Activated naive CD4-positive, alpha-beta T cell treated with anti-CD3 and anti-CD28 coated beads for 36 hours (primary cell): Measurements from ENCODE around the gene SULT2B1. TPM values are rescaled to one million over a fixed set of nuclear protein-coding genes. Genes with fewer than 3 reads are reported as not detected.
"Not testable (repeated sequence)": the region's sequence is repeated elsewhere in the genome, so short reads cannot be mapped to it uniquely, and the experiment has no call there.

Source experiments
- CTCF ChIA-PET: fragments of 350-600 bp; sonication (Branson Sonifier 250); formaldehyde crosslinking; loops from one replicate; lab custom pipeline; 2021; ENCODE audit warnings: antibody characterized with exemption; lab: Charles Lee
- DNase-seq: peaks from one replicate; pipeline ENCODE4 v3.0.0-alpha.2; 2020
- H3K27ac Mint-ChIP-seq: one replicate; pipeline ENCODE4 v1.8.0; 2021; ENCODE audit warnings: mild to moderate bottlenecking, mixed read lengths
- H3K27me3 Mint-ChIP-seq: one replicate; pipeline ENCODE4 v1.8.0; 2021; ENCODE audit warnings: low read depth, mixed read lengths
- H3K36me3 Mint-ChIP-seq: one replicate; pipeline ENCODE4 v1.8.0; 2021; ENCODE audit warnings: low read depth, mixed read lengths
- H3K4me1 Mint-ChIP-seq: one replicate; pipeline ENCODE4 v1.8.0; 2021; ENCODE audit warnings: low read depth, mixed read lengths
- H3K4me3 Mint-ChIP-seq: one replicate; pipeline ENCODE4 v1.8.0; 2021; ENCODE audit warnings: mild to moderate bottlenecking, moderate library complexity, mixed read lengths
- H3K9me3 Mint-ChIP-seq: one replicate; pipeline ENCODE4 v1.8.0; 2021; ENCODE audit warnings: mixed read lengths
- intact Hi-C: fragments of 100-400 bp; cut with micrococcal nuclease; formaldehyde crosslinking; loops from one replicate; pipeline ENCODE4 v1.15.1; 2023
- total RNA-seq, 2 experiments: library from RNA; stranded (reverse); gene quantifications; one replicate each; pipeline ENCODE4 v1.2.3, GENCODE V29; 2021

Gene SULT2B1
- total RNA-seq, 2 experiments from 2014 or later = not detected

DNA sequence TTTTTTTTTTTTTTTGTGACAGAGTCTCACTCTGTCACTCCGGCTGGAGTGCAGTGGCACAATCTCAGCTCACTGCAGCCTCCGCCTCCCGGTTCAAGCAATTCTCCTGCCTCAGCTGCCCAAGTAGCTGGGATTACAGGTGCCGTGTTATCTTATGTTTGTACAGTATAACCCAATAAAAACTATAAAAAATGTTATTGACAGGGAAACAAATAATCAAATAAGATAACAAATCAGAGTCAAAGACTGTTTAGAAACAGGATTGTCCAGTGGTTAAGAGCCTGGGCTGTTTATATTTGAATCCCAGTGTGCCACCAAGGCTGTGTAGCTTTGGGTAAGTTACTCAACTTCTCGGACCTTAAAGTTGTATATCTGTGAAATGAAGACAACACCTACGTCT is 21.2 kb upstream of the SULT2B1 start:
- CTCF ChIA-PET = interaction anchor here (0.6 kb wide), 1 partner anchor 197 kb away, joined by 3 read pairs; no protein-coding TSS in a partner anchor
- Mint-ChIP-seq H3K36me3 (peaks cover 2% of the 10 kb centered on the region), H3K27me3 (no peaks in the 10 kb centered on the region), H3K4me3 (no peak overlapping the region), H3K27ac (no peak overlapping the region), H3K9me3 (peaks cover 20% of the 10 kb centered on the region), H3K4me1 (no peaks in the 10 kb centered on the region)
- DNase-seq = no peak
- intact Hi-C loops = no loop called here

- no peak overlapping the region for H3K4me3 Mint-ChIP-seq
- no peaks in the 10 kb centered on the region for H3K4me1 Mint-ChIP-seq
- CTCF ChIA-PET = no interaction called here
- H3K36me3 Mint-ChIP-seq = peaks cover 2% of the 10 kb centered on the region
- DNase-seq = no peak
- peaks cover 5% of the 10 kb centered on the region for H3K9me3 Mint-ChIP-seq
- H3K27me3 Mint-ChIP-seq = no peaks in the 10 kb centered on the region
- intact Hi-C loops = no loop called here
- no peak overlapping the region for H3K27ac Mint-ChIP-seq
Observed at GRCh38 chr19:48533770-48534169, 18.2 kb upstream of the SULT2B1 start.

DNA sequence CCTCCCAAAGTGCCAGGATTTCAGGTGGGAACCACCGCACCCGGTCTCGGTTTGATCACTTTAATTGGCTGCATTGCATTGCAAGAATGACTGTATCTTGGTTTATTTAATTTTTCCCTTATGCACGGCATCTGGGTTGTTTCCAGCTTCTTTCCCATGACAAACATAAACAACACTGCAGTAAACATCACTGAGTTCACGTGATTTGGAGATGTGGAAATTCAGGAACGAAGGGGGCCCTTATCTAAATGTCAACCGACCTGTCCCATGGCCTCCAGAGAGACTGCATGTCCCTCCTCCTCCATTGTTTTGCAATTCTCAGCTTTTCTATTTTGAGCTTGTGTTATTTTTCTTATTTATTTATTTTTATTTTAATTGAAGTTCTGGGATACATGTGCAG is 14.4 kb upstream of the SULT2B1 start:
- Mint-ChIP-seq H3K4me3 (no peak overlapping the region), H3K27me3 (no peaks in the 10 kb centered on the region), H3K27ac (no peak overlapping the region), H3K4me1 (no peaks in the 10 kb centered on the region), H3K36me3 (no peaks in the 10 kb centered on the region), H3K9me3 (no peaks in the 10 kb centered on the region)
- CTCF ChIA-PET = no interaction called here
- no peak for DNase-seq
- intact Hi-C loops = no loop called here

GRCh38 chr19:48538057-48538456 is 13.9 kb upstream of the SULT2B1 start:
- H3K4me3 Mint-ChIP-seq, CTCF ChIA-PET, H3K27ac Mint-ChIP-seq, H3K9me3 Mint-ChIP-seq, DNase-seq, intact Hi-C loops, H3K36me3 Mint-ChIP-seq, H3K27me3 Mint-ChIP-seq, H3K4me1 Mint-ChIP-seq: not testable (repeated sequence)

DNA sequence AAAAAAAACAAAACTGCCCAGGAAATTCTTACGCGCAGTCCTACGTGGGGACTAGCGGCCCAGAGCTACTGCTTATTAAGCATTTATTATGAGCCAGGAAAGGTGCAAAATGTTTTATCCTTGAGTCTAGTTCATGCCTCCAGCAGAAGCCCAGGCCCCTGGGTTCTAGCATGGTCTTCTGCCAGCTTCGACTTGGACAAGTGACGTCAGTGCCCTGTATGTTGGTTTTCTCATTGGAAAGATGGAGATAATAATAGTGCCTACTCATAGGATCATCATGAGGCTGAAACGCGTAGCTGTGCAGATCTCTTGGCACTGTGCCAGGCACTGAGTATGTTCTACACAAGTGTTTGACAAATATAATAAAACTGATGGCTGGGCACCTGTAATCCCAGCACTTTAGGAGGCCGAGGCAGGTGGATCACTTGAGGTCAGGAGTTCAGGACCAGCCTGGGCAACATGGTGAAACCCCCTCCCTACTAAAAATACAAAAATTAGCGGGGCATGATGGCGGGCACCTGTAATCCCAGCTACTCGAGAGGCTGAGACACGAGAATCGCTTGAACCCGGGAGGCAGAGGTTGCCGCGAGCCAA is 12.4 kb upstream of the SULT2B1 start:
- H3K9me3 Mint-ChIP-seq = no peaks in the 10 kb centered on the region
- H3K4me1 Mint-ChIP-seq = peaks cover 1% of the 10 kb centered on the region
- no peak overlapping the region for H3K4me3 Mint-ChIP-seq
- no peaks in the 10 kb centered on the region for H3K27me3 Mint-ChIP-seq
- no peak for DNase-seq
- no peak overlapping the region for H3K27ac Mint-ChIP-seq
- H3K36me3 Mint-ChIP-seq = no peaks in the 10 kb centered on the region
- intact Hi-C loops = no loop called here
- CTCF ChIA-PET = interaction anchor here (0.6 to 0.9 kb wide), 2 partner anchors 45 to 1271 kb away, joined by 3 read pairs; no protein-coding TSS in a partner anchor

DNA sequence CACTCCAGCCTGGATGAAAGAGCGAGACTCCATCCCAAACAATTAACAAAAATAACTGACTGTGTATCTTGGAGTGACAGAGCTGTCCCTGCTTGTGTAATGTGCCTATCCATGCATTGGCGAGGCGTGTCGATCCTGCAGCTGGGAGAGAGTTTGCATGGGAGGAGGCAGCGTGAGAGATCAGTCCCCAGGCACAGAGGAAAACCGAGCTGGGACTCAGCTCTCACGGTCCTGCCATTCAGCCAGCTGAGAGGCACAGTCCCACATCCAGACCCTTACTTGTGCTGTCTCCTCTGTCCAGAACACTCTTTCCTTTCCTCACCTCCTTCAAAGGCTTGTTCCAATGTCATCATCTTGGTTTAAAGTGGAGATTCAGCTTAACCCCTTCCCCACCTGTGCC is 11.9 kb upstream of the SULT2B1 start:
- H3K36me3 Mint-ChIP-seq = no peaks in the 10 kb centered on the region
- CTCF ChIA-PET = interaction anchor here (0.6 to 0.9 kb wide), 3 partner anchors 34 to 1271 kb away, joined by 3 to 4 read pairs (median 3); no protein-coding TSS in a partner anchor
- no peak overlapping the region for H3K4me3 Mint-ChIP-seq
- no peak overlapping the region for H3K27ac Mint-ChIP-seq
- peaks cover 1% of the 10 kb centered on the region for H3K4me1 Mint-ChIP-seq
- no peak for DNase-seq
- no peaks in the 10 kb centered on the region for H3K9me3 Mint-ChIP-seq
- H3K27me3 Mint-ChIP-seq = no peaks in the 10 kb centered on the region
- intact Hi-C loops = no loop called here

DNA sequence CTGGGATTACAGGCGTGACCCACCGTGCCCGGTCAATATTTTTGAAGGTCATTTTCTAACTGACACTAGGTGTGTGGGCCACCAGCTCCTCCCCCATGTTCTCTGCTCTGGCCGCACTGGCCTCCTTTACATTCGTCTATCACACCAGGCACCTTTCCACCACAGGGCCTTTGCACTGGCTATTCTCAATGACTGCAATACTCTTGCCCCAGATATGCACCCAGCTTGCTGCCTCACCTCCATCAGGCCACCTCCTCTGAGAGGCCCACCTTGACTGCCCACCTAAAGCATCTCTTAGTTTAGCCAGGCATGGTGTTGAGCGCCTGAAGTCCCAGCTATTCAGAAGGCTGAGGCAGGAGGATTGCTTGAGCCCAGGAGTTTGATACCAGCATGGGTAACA is 10.2 kb upstream of the SULT2B1 start:
- H3K36me3 Mint-ChIP-seq = no peaks in the 10 kb centered on the region
- no peaks in the 10 kb centered on the region for H3K9me3 Mint-ChIP-seq
- DNase-seq = no peak
- H3K4me3 Mint-ChIP-seq = no peak overlapping the region
- CTCF ChIA-PET = interaction anchor here (0.7 kb wide), 1 partner anchor 344 kb away, joined by 3 read pairs; no protein-coding TSS in a partner anchor
- peaks cover 1% of the 10 kb centered on the region for H3K4me1 Mint-ChIP-seq
- intact Hi-C loops = no loop called here
- no peak overlapping the region for H3K27ac Mint-ChIP-seq
- no peaks in the 10 kb centered on the region for H3K27me3 Mint-ChIP-seq

DNA sequence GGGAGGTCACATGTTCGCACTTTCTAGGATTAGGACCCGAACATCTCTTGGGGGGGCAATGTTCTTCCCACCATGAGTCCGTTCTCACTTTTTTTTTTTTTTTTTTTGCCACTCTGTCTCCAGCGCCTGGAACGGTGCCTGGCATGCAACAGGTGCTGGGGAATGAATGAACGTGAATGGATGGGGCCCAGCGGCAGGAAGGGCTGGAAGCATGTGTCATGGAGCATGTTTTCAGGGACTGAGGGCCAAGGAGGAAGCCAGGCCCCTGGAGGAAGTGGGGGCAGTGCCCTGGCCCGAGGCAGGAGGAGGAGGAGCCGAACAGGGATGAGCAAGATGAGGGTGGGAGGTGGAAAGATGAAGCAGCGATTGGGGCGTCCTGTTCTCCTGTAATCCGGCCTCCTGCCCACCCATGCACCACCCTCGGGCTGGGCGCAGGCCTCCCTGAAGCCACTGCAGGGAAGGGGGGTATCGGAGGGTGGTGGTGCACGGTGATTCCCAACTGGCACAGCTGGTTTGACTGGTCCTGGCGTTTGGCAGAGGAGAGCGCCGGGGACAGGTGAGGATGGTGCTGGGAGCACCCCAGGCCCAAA is 8.8 kb upstream of the SULT2B1 start:
- Mint-ChIP-seq H3K36me3 (no peaks in the 10 kb centered on the region), H3K4me3 (no peak overlapping the region), H3K27ac (no peak overlapping the region), H3K9me3 (no peaks in the 10 kb centered on the region), H3K27me3 (no peaks in the 10 kb centered on the region), H3K4me1 (peaks cover 1% of the 10 kb centered on the region)
- CTCF ChIA-PET = no interaction called here
- intact Hi-C loops = no loop called here
- no peak for DNase-seq

DNA sequence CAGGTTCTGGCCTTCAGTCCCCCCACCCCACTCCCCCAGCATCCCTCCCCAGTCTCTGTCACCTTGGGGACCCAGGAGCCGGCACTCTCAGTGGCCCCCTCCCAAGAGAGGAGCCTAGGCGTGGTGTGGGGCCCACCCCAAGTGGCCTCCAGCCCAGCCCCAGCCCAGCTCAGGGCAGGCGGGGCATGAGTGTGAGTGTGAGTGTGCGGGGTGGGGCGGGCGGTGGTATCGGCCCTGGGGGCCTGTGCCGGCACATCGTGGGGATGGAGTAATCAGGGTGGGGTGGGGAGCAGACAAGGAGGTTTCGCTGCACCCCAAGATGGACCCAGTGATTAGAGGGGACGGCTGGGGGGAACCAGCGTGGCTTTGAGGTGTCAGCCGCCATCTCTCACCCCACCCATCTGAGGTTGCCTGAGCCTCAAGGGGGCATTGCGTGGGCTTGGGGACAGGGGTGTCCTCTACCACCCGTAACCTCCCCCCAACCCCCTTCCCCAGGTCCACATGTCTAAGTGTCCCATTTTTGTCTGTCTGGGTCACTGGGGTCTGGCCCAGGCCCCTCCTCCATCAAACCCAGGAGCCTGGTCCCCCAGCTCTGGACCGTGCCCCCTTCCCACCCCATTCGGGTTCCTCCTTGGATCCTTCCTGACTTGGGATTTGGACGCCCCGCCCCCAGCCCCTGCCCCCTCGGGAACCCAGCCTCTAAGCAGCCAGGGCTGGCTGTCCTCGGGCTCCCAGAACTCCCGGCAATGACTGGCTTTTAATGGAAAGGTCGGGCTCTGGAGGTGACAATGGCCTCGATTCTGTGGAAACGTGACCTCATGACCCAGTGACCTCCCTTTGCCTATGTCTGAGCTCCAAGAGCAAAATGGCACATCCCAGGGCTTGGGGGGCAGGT is 6.9 kb upstream of the SULT2B1 start:
- no peak overlapping the region for H3K27ac Mint-ChIP-seq
- no peaks in the 10 kb centered on the region for H3K36me3 Mint-ChIP-seq
- DNase-seq = no peak
- no peaks in the 10 kb centered on the region for H3K9me3 Mint-ChIP-seq
- intact Hi-C loops = no loop called here
- H3K4me1 Mint-ChIP-seq = peaks cover 1% of the 10 kb centered on the region
- CTCF ChIA-PET = no interaction called here
- no peaks in the 10 kb centered on the region for H3K27me3 Mint-ChIP-seq
- no peak overlapping the region for H3K4me3 Mint-ChIP-seq

DNA sequence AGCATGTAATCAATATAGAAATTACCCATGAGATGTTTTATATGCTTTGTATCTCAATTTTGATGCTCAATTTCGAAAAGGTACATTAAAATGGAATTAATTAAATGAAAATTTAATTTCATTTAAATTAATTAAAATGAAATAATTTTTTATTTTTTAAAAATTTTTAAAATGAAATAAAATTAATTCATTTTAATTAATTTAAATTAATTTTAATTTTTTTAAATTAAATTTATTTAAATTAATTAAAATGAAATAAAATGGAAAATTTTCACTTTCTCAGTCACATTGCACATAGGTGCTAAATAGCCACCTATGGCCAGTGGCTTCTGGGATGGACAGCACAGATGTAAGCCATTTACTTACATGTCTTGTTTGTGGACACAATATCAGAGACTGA is 4.2 kb upstream of the SULT2B1 start:
- CTCF ChIA-PET = no interaction called here
- no peaks in the 10 kb centered on the region for H3K9me3 Mint-ChIP-seq
- no peak for DNase-seq
- no peak overlapping the region for H3K4me3 Mint-ChIP-seq
- no peaks in the 10 kb centered on the region for H3K27me3 Mint-ChIP-seq
- H3K27ac Mint-ChIP-seq = no peak overlapping the region
- intact Hi-C loops = no loop called here
- no peaks in the 10 kb centered on the region for H3K36me3 Mint-ChIP-seq
- H3K4me1 Mint-ChIP-seq = peaks cover 1% of the 10 kb centered on the region

DNA sequence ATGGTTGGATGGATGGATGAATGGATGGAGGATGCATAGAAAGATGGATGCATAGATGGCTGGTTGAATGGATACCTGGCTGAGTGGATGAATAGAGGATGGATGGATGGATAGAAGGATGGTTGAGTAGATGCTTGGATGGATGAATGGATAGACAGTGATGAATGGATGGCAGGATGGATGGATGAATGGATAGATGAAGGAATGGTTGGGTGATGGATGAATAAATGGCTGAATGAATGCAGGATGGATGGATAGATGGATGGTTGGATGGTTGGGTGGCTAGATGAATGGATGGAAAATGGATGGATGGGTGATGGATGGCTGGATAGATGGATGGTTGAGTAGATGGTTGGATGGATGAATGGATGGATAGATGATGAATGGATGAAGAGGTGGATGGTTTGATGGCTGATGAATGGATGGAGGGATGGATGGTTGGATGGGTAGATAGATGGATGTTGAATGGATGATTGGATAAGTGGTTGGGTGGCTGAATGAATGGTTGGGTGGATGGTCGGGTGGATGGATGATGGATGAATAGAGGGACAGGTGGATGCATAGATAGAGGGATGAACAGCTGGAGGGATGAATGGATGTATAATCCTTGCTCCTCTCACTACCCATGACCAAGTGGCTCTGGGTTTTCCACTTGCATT is 3.6 kb upstream of the SULT2B1 start:
- no peaks in the 10 kb centered on the region for H3K27me3 Mint-ChIP-seq
- H3K4me1 Mint-ChIP-seq = no peaks in the 10 kb centered on the region
- H3K27ac Mint-ChIP-seq = no peak overlapping the region
- intact Hi-C loops = no loop called here
- CTCF ChIA-PET = no interaction called here
- H3K36me3 Mint-ChIP-seq = no peaks in the 10 kb centered on the region
- no peaks in the 10 kb centered on the region for H3K9me3 Mint-ChIP-seq
- no peak overlapping the region for H3K4me3 Mint-ChIP-seq
- DNase-seq = no peak

DNA sequence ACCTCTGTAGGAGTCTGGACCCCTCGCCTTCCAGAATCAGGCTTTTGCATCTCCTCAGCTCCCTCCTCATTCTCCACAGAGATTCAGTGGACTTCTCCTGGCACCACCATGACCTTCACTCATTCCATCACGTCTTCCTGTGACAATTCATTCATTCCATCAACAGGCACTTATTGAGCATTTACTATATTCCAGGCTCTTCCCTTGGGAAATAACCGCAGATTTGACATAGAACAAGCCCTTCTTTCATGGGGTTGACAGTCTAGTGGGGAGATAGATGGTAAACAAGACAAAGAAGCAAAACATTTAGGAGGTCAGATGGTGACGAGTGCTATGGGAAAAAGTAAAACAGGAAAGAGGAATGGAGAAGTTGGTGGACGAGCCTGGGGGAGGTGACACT is 2.6 kb upstream of the SULT2B1 start:
- intact Hi-C loops = no loop called here
- CTCF ChIA-PET = no interaction called here
- Mint-ChIP-seq H3K27ac (no peak overlapping the region), H3K4me3 (no peak overlapping the region), H3K36me3 (no peaks in the 10 kb centered on the region), H3K27me3 (no peaks in the 10 kb centered on the region), H3K9me3 (no peaks in the 10 kb centered on the region), H3K4me1 (no peaks in the 10 kb centered on the region)
- no peak for DNase-seq
